GM18873 (cell line): ENCODE data around the gene CRYL1.

Experiments
- ATAC-seq: cut with Tn5 transposase; IDR thresholded peaks from one replicate; pipeline ENCODE4 v1.9.1; 2021; ENCODE audit warnings: mild to moderate bottlenecking, moderate library complexity, moderate number of reproducible peaks; ENCODE audit not compliant: unreplicated experiment, low FRiP score

CRYL1 gene

GRCh38 chr13:20534038-20534608 is 8.5 kb upstream of the CRYL1 start:
- no peak for ATAC-seq

- no peak for ATAC-seq
Measured at GRCh38 chr13:20528452-20528851, 2.8 kb upstream of the CRYL1 start.

- no peak for ATAC-seq
Measured at GRCh38 chr13:20526664-20527063, 1.0 kb upstream of the CRYL1 start.

- ATAC-seq, result no peak
Measured at GRCh38 chr13:20525144-20525600, 485 bp downstream of the CRYL1 start.

DNA sequence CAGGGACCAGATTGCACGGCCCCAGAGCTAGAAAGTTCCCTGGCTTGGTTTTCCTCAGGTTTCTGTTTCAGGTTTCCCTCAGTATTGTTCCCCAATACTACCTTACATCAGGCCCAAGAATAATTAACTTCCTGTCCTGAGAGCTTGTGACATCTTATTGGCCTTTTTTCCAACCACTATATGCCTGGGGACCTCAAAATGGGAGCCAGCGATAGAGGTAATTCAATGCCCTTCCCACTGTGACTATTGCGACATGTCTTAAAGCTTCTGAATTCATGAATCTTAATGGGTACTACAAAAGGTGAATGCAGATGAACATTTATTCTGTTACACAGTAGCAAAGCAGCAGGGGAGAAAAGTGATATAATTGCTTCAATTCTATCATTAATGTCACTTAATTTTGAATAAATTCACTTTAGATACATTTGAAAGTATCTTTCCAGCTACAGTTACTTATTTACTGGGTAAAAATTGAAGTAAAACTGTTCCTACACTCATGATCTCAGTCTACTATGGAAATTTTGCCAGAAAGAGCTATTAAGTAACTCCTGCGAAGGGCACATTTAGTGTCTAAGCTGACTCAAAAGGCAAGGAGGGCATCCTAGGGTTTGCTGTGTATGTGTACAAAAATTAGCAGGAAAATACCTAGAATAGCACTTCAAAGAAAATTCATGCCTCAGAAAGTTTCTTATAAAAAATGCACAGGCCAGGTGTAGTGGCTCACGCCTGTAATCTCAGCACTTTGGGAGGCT is 4.1 kb downstream of the CRYL1 start:
- ATAC-seq, result no peak

- ATAC-seq, result no peak
Measured at GRCh38 chr13:20519875-20520274, 5.8 kb downstream of the CRYL1 start.

GRCh38 chr13:20518660-20519100 is 7.0 kb downstream of the CRYL1 start:
- no peak for ATAC-seq

- no peak for ATAC-seq
Measured at GRCh38 chr13:20514866-20515265, 10.8 kb downstream of the CRYL1 start.

DNA sequence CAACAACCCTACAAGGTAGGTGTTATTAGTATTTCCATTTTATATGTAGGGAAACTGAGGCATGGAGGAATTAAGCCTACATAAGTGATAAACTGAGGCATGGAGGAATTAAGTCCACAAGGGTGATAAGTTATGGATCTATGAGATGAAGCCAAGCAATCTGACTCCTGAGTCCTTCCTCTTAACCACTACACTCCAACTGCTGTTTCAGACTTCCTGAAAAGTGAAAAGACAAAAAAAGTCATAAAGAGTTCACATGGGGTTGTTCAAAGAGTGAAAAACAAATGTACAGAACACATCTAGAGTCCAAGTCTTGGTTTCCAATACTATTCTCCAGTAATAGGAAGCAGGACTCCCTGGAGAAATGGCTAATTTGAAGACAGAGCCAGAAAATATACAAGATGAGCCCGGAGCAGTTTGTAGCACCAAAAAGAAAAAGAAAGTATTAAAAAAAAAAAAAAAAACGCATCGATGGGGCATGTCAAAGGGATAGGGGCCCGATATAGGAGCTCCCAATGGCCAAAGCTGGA is 12.1 kb downstream of the CRYL1 start:
- ATAC-seq, result no peak

DNA sequence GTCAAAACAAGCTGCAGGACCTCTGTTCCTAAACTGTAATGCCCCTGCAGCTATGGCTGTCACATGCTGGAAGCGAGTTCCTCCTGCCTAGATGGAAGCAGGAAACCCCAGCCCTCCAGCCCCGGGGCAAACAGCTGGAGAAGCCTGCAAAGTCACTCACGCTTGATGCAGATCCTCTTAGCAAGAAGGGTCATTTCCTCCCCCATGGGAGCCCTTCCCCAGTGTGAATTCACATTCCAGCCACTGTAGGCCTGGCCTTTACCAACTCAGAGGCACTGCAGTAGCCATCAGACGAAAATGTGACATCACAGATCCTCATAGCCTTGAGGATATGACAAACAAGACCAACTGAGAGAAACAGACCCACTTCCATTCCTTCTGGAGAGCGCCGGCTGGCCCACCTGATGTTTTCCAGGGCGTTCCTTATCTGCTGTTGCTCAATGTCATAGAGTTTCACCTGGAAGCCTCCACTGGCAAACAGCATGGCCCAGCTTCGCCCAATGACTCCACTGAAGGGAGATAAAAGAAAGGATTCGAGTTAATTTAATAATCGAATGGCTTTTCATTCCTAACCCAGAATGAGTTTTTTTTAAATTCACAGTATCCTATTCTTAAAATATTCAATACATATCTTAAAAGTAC is 13.5 kb downstream of the CRYL1 start:
- no peak for ATAC-seq

DNA sequence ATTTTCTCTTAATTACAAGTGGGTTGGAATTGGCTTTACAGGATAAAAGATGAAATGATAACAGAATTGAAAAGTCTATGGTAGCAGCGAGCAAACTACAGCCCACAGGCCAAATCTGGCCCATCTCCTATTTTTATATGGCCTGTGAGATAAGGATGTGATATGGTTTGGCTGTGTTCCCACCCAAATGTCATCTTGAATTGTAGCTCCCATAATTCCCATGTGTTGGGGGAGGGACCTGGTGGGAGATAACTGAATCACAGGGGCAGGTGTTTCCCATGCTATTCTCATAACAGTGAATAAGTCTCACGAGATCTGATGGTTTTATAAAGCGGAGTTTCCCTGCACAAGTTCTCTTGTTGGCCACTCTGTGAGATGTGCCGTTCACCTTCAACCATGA is 19.0 kb downstream of the CRYL1 start:
- ATAC-seq, result no peak

DNA sequence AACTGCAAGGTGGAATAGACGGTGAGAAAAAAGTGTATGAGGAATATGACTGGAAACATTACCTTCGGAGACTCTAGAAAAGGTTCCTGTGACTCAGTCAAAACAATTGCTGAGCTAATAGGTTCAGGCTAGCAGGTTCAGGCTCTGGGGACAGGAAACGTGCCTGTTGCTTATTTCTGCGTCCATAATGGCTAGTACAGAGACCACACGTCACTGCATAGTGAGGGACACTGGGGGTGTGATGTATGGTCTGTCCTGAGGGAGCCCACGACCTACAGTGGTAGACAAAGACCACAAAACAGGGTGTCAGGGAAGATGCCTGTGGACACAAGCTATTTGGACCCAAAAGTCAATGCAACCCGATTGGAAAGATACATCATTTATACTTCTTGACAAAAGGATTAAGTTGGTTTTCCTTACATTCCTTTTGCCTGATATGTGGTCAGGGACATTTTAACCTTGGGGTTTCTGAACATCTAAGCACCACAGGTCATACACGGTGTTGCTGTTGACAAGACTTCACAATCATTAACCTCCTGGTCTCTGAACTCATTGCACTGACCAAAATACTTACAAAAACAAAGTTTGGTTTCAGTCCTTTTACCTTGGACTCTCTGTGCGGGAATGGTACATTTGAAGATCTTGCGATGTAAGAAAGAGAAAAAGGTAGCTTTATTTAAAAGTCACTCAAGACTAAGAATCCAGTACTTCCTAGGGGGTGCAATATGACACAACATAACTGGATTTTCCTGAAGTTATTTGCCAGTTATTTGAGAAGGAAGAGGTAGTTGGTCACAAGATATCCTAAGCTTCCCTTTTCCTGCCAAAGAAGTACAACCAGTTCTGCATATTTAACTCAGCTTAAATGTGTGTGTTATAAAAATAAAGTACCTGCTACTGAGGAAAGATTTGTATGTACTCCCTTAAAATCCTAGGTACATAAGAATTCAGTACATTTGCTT is 20.0 kb downstream of the CRYL1 start:
- ATAC-seq, result no peak

DNA sequence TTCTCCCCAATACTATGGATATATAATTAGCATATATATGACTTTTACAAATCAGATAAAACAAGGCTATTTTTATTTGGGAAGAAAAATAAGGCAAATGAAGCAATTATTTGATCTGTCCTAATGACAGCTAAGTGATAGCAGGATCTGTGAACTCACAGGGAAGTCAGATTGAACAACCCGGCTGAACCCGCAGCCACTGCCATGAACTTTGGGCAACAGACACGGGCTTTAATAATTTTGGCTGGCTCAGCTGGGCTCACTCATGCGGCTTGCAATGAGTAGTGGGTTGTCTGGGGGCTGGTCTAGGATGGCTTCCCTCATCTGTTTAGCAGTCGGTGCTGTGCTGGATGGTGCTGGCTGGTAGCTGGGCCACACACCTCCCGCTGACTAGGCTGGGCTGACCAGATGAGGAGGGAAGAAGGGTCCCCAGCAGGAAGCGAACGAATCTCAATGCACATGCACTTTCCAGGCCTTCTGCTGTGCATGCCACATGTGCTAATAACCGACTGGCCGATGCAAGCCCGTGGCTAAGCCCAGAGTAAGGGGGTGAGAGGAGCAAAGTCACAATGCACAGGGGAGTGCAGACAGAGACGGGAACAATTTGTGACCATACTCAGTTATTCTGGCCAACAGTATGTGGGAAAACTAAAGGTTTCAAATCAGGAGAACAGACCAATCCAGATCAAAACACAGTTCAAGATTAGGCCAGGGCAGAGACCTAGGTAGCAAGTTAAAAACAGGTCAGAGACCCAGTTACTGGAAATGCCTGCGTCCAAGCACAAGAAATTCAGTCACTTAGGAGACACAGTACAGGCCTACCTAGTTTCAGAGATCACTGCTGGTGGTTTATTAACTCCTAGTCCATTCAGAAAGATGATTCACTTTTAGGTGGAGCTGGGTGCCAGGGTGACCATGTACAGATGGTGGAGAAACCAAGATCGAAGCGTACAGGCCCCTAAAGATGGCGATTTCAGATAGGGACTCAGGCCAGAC is 22.3 kb downstream of the CRYL1 start:
- no peak for ATAC-seq

- no peak for ATAC-seq
Measured at GRCh38 chr13:20501592-20501991, 24.1 kb downstream of the CRYL1 start.

GRCh38 chr13:20501120-20501519 is 24.5 kb downstream of the CRYL1 start:
- no peak for ATAC-seq

- no peak for ATAC-seq
Measured at GRCh38 chr13:20499986-20500385, 25.7 kb downstream of the CRYL1 start.

- ATAC-seq, result no peak
Measured at GRCh38 chr13:20498659-20499058, 27.0 kb downstream of the CRYL1 start.

DNA sequence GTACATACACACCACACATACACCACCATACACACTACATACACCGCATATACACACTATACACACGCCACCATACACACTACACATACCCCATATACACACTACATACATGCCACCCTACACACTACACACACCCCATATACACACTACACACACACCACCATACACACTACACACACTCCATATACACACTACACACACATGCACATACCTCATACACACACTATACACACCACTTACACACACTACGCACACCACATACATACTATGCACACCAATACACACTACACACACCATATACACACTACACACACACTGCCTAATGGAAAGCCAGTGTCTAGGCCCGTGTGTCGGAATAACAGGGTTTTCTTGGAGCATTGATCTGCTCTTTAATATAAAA is 27.5 kb downstream of the CRYL1 start:
- ATAC-seq, result no peak
